Measurements from ENCODE around the gene CCDC120. TPM values are rescaled to one million over a fixed set of nuclear protein-coding genes. Genes with fewer than 3 reads are reported as not detected.

The CCDC120 gene
- total RNA-seq, 1 experiment from 2014 or later: 23.9 TPM

DNA sequence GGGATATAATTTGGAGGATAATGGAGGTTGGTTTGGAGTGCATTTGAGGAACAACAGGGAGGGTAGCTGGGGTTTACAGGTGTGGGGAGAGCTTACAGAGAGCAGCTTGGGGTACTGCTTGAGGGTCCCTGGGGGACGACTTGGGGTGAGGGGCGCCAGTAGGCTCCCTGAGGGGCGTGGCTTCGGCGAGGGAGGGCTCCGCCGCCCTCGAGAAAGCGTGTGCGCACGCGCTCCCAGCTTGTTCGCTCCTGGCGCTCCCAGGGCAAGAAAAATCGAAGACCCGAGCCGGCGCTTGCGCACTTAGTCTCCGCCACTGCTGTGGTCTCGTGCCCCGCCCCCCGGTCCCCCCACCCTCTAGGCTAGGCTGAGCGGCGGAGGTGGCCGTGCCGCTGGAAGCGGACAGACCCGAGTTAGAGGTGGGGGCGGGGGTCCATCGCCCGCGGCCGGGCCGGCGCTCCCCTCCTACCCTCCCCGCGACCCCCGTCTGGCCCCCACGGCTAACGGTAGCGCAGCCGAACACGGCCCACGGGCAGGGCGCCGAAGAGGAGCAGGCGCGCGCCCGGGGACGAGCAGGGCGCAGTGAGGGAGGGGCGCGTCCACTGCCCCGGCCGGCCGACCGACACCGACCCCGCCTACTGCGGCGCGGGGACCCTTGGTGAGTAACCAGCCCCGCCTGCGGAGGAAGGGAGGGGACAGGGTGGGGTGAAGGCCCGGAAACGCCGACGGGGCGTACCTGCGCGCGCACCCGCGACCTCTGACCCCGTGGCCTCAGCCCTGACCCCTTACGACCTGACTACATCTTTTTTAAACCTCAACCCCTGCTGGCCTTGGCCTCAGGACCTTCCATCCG lies 5.4 kb upstream of the CCDC120 start:
- Histone ChIP-seq H3K9me2 (ENCODE audit: insufficient read depth) (no peaks in the 10 kb centered on the region), H4K20me1 (ENCODE audit: insufficient read depth) (no peaks in the 10 kb centered on the region), H3K4me3 (peak overlapping the region; percentile 48; the same call in 1 of the 2 replicates), H3K79me2 (ENCODE audit: low read depth) (no peaks in the 10 kb centered on the region), H3K9me3 (ENCODE audit: insufficient read depth, low read depth) (no peaks in the 10 kb centered on the region), H2AFZ (no peak overlapping the region), H3K27ac (0 out of 2 replicates have a peak overlapping the region, but pooled peaks have one; percentile 37), H3F3A (ENCODE audit: insufficient read depth, low read depth) (no peaks in the 10 kb centered on the region), H3K4me1 (replicated peaks; ENCODE audit: insufficient read depth) (no peaks in the 10 kb centered on the region), H3K4me2 (peak overlapping the region; percentile 66), H3K27me3 (ENCODE audit: insufficient read depth, low read depth) (no peaks in the 10 kb centered on the region), H3K36me3 (ENCODE audit: low read depth) (no peaks in the 10 kb centered on the region)
- ChIA-PET CTCF (no interaction called here), POLR2A (ENCODE audit: unreplicated experiment) (no interaction called here)
- DNase-seq: peak in 1 of 2 experiments; percentile 22
- TF ChIP-seq, protein P1, sequence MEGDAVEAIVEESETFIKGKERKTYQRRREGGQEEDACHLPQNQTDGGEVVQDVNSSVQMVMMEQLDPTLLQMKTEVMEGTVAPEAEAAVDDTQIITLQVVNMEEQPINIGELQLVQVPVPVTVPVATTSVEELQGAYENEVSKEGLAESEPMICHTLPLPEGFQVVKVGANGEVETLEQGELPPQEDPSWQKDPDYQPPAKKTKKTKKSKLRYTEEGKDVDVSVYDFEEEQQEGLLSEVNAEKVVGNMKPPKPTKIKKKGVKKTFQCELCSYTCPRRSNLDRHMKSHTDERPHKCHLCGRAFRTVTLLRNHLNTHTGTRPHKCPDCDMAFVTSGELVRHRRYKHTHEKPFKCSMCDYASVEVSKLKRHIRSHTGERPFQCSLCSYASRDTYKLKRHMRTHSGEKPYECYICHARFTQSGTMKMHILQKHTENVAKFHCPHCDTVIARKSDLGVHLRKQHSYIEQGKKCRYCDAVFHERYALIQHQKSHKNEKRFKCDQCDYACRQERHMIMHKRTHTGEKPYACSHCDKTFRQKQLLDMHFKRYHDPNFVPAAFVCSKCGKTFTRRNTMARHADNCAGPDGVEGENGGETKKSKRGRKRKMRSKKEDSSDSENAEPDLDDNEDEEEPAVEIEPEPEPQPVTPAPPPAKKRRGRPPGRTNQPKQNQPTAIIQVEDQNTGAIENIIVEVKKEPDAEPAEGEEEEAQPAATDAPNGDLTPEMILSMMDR (conservative IDR thresholded peaks at IDR 0.05): no peak
- no peak for TF ChIP-seq EZH2 (IDR thresholded peaks at IDR 0.05; ENCODE audit: low read depth)
- intact Hi-C loops (cut with micrococcal nuclease; ENCODE audit: unreplicated experiment): no loop called here
- no TSS peak for BruUV-seq (replicated peaks)

DNA sequence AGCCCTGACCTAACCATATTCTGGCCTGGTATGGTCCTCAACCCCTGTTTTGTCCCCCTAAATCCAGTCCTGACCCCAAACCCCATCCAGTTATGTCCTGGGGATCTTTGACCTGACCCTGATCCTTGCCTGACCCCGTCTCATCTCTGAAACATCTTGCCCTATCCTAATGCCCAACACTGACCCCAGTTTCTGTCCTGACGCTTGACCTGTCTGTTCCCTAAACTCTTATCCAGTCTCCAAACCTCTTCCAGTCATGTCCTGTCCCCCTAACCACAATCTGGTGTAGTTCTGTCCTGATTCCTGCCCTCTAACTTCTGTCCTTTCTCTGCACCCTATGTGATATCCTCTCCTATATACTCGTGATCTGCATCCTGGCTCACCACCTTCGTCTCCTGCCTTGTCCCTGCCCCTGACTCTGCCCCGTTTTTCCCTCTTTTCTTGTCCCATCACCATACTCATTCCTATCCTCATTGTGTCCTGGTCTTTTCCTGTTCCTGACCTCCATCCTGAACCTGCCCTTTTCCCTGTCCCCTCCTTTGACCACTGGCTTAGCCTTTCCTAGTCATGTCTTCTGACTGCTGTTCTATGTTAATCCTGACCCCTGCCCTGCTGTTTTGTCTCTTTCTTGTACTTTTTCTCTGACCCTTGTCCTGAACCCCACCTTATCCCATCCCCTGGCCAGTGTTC lies 4.6 kb upstream of the CCDC120 start:
- no peak for TF ChIP-seq EZH2 (IDR thresholded peaks at IDR 0.05; ENCODE audit: low read depth)
- TF ChIP-seq, protein P1 (conservative IDR thresholded peaks at IDR 0.05): no peak
- Histone ChIP-seq H3K79me2 (ENCODE audit: low read depth) (no peaks in the 10 kb centered on the region), H3K27me3 (ENCODE audit: insufficient read depth, low read depth) (no peaks in the 10 kb centered on the region), H3K36me3 (ENCODE audit: low read depth) (no peaks in the 10 kb centered on the region), H3K4me1 (replicated peaks; ENCODE audit: insufficient read depth) (no peaks in the 10 kb centered on the region), H3F3A (ENCODE audit: insufficient read depth, low read depth) (no peaks in the 10 kb centered on the region; the same call in 1 of the 2 replicates), H3K9me3 (ENCODE audit: insufficient read depth, low read depth) (no peaks in the 10 kb centered on the region), H4K20me1 (ENCODE audit: insufficient read depth) (no peaks in the 10 kb centered on the region), H2AFZ (no peak overlapping the region), H3K9me2 (ENCODE audit: insufficient read depth) (no peaks in the 10 kb centered on the region), H3K4me2 (peak overlapping the region; percentile 66), H3K4me3 (peak overlapping the region; percentile 48; the same call in 1 of the 2 replicates), H3K27ac (no peak overlapping the region)
- BruUV-seq (replicated peaks): no TSS peak
- ChIA-PET CTCF (no interaction called here), POLR2A (ENCODE audit: unreplicated experiment) (no interaction called here)
- intact Hi-C loops (cut with micrococcal nuclease; ENCODE audit: unreplicated experiment): no loop called here
- DNase-seq: no peak

DNA sequence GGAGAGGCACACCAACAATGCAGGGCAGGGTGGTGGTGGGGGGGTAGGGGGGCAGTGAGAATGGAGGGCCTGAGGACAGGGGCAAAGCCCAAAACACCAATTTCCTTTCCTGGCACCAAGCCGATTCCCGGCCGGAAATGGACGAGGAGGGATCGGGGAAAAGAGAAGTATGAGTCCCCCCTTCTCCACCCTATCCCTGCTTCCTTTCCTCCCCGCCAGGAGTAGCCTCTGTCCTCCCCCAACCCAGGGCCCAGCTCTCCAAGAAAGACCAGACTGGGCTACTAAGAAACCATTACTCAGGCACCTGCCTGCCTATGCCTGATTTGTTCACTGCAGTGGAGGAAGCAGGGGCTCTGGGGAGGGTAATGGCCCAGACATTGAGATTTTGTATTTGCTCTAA lies 402 bp downstream of the CCDC120 start:
- Histone ChIP-seq H3K27me3 (ENCODE audit: insufficient read depth, low read depth) (no peaks in the 10 kb centered on the region), H3K9me2 (ENCODE audit: insufficient read depth) (no peaks in the 10 kb centered on the region), H3K27ac (peak overlapping the region; percentile 47; the same call in 1 of the 2 replicates), H4K20me1 (ENCODE audit: insufficient read depth) (no peaks in the 10 kb centered on the region), H3K4me3 (peak overlapping the region; percentile 57; the same call in 1 of the 2 replicates), H3K36me3 (ENCODE audit: low read depth) (no peaks in the 10 kb centered on the region), H3K79me2 (ENCODE audit: low read depth) (peaks cover 7% of the 10 kb centered on the region; the same call in 1 of the 2 replicates), H3K4me2 (peak overlapping the region; percentile 62), H3K4me1 (replicated peaks; ENCODE audit: insufficient read depth) (no peaks in the 10 kb centered on the region), H2AFZ (no peak overlapping the region), H3F3A (ENCODE audit: insufficient read depth, low read depth) (no peaks in the 10 kb centered on the region; the same call in 1 of the 2 replicates), H3K9me3 (ENCODE audit: insufficient read depth, low read depth) (no peaks in the 10 kb centered on the region)
- BruUV-seq (replicated peaks): TSS peak; percentile 50
- ChIA-PET POLR2A (ENCODE audit: unreplicated experiment) (no interaction called here), CTCF (no interaction called here)
- intact Hi-C loops (cut with micrococcal nuclease; ENCODE audit: unreplicated experiment): loop anchor here (2.0 to 5.0 kb wide), 3 partner anchors 16 to 142 kb away; partner anchors contain the start of genes OTUD5, PIM2 and TFE3
- no peak for DNase-seq
- TF ChIP-seq EZH2 (IDR thresholded peaks at IDR 0.05; ENCODE audit: low read depth): no peak
- TF ChIP-seq, protein P1 (conservative IDR thresholded peaks at IDR 0.05): no peak
